ENCODE measurements around the gene TMEM38A. TPM values are rescaled to one million over a fixed set of nuclear protein-coding genes. Genes with fewer than 3 reads are reported as not detected.

Gene TMEM38A
- total RNA-seq, 1 donor from 2014 or later: 129 TPM

DNA sequence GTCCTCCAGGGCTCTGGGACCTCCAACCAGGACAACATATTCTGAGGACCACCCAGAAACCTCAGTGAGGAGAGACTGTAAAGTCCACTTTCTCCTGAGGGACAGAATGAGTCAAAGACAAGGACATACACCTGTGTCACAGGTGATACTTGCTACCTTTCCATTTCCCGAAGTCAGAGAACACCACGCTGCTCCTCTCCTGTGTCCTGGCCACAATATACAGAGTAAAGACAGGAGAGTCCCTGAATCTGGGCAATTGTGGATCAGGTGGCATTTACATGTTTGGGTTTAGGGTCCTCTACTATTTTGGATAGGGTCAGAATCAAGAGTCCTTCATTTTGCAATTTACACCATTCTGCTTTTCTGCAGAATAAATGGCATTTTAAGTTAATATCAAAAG, 37.9 kb upstream of the TMEM38A start:
- H3K36me3 ChIP-seq (ENCODE audit: control insufficient read depth in 3 of 3, insufficient read depth in 3 of 3, low read length in 3 of 3): peaks cover 0 to 12% (median 9%) of the 10 kb centered on the region in 3 donors
- peak overlapping the region in 2 of 3 donors; percentile 12 to 26 for H3K9ac ChIP-seq (ENCODE audit: low read depth in 1 of 3, low read length in 3 of 3)
- peaks cover 78 to 93% (median 78%) of the 10 kb centered on the region in 3 donors for H3K4me1 ChIP-seq (ENCODE audit: control insufficient read depth in 3 of 3, insufficient read depth in 3 of 3, low read length in 3 of 3)
- H3K4me3 ChIP-seq (ENCODE audit: low read length in 3 of 3): no peak overlapping the region
- H3K27ac ChIP-seq (ENCODE audit: low read depth, low read length): no peak overlapping the region
- H3K9me3 ChIP-seq (ENCODE audit: control insufficient read depth in 3 of 3, low read length in 3 of 3): no peaks in the 10 kb centered on the region
- no peaks in the 10 kb centered on the region for H3K27me3 ChIP-seq (ENCODE audit: control insufficient read depth in 3 of 3, insufficient read depth in 3 of 3, low read length in 3 of 3)

DNA sequence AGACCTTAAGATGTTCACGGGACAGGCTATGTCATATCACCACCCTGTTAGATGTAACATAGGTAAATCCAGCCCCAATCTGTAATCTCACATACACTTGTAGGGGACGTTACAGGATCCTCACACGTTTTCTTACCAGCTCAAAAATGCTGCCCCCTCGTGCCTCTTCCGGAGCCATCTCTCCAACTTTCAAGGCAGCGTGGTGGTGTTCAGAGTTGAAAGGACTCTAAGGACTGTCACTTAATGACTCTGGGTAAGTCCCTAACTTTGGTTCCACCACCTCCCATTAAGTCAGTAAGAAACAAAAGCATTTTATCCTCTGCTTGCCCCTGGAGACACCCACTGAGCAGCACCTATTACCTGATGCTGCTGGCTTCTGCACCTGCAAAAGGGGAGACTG, 37.4 kb upstream of the TMEM38A start:
- no peak overlapping the region for H3K4me3 ChIP-seq (ENCODE audit: low read length in 3 of 3)
- H3K9me3 ChIP-seq (ENCODE audit: control insufficient read depth in 3 of 3, low read length in 3 of 3): no peaks in the 10 kb centered on the region
- H3K36me3 ChIP-seq (ENCODE audit: control insufficient read depth in 3 of 3, insufficient read depth in 3 of 3, low read length in 3 of 3): peaks cover 0 to 12% (median 9%) of the 10 kb centered on the region in 3 donors
- H3K27ac ChIP-seq (ENCODE audit: low read depth, low read length): no peak overlapping the region
- H3K9ac ChIP-seq (ENCODE audit: low read depth in 1 of 3, low read length in 3 of 3): peak overlapping the region in 1 of 3 donors; percentile 4
- H3K4me1 ChIP-seq (ENCODE audit: control insufficient read depth in 3 of 3, insufficient read depth in 3 of 3, low read length in 3 of 3): peaks cover 73 to 88% (median 73%) of the 10 kb centered on the region in 3 donors
- H3K27me3 ChIP-seq (ENCODE audit: control insufficient read depth in 3 of 3, insufficient read depth in 3 of 3, low read length in 3 of 3): no peaks in the 10 kb centered on the region

DNA sequence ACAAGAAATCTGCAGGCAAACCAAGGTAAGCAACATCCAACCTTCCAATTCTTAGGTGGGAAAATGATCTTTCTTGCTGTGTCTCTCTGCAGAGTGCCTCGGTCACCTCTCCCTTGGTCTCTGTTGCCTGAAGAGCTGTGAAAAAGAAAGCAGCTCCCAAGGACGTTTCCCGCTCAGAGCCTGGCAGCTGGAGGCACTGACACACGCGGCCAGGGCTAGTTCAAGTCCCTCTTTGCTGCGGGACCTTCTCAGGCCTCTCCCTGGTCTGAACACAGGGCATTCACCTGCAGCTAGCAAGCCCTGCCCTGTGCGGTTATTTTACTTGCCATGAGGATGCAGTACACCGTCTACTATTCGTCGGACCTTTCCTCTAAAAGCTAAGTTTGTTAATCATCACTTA, 36.7 kb upstream of the TMEM38A start:
- Histone ChIP-seq H3K36me3 (ENCODE audit: control insufficient read depth in 3 of 3, insufficient read depth in 3 of 3, low read length in 3 of 3) (peaks cover 0 to 12% (median 9%) of the 10 kb centered on the region in 3 donors), H3K9me3 (ENCODE audit: control insufficient read depth in 3 of 3, low read length in 3 of 3) (no peaks in the 10 kb centered on the region), H3K9ac (ENCODE audit: low read depth in 1 of 3, low read length in 3 of 3) (peak overlapping the region in 1 of 3 donors; percentile 4), H3K4me1 (ENCODE audit: control insufficient read depth in 3 of 3, insufficient read depth in 3 of 3, low read length in 3 of 3) (peaks cover 70 to 85% (median 70%) of the 10 kb centered on the region in 3 donors), H3K27ac (ENCODE audit: low read depth, low read length) (no peak overlapping the region), H3K4me3 (ENCODE audit: low read length in 3 of 3) (no peak overlapping the region), H3K27me3 (ENCODE audit: control insufficient read depth in 3 of 3, insufficient read depth in 3 of 3, low read length in 3 of 3) (no peaks in the 10 kb centered on the region)

DNA sequence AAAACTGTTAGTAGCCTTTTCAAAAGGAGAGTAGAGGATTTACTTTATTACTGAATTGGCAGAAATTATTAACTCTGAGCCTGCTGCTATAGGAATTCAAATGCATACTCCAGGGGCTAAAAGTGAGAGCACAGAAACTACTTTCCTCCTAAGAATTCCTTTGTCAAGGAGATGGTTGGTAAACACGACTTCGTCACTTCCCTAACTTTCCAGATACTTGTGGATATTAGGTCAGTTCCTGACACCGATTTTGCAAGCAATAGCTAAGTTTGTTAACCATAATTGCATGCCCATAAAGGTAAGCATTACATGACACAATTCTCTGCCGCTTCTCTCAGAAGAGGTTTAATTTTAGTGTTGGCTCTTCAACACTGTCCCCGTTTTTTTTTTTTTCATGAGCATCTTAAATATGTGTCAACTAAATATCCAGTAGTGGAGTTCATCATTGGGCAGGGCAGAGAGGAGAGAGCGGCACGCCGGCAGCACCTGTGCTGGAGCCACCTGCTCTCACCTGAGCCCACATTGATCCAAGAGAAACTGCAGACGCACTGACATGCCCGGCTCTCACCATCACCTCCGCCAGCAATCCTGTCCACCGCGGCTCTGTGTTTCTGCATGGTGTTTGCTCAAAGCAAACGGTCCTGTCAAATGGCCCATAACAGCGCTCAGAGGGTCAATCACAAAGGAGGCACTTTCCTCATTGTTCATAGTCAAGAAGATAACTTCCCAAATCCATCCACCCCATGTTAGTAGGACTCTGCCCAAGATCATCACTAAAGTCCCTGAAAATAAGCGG, 35.6 kb upstream of the TMEM38A start:
- Histone ChIP-seq H3K4me3 (ENCODE audit: low read length in 3 of 3) (no peak overlapping the region), H3K4me1 (ENCODE audit: control insufficient read depth in 3 of 3, insufficient read depth in 3 of 3, low read length in 3 of 3) (peaks cover 66 to 83% (median 67%) of the 10 kb centered on the region in 3 donors), H3K27me3 (ENCODE audit: control insufficient read depth in 3 of 3, insufficient read depth in 3 of 3, low read length in 3 of 3) (no peaks in the 10 kb centered on the region), H3K9me3 (ENCODE audit: control insufficient read depth in 3 of 3, low read length in 3 of 3) (no peaks in the 10 kb centered on the region), H3K9ac (ENCODE audit: low read depth in 1 of 3, low read length in 3 of 3) (peak overlapping the region in 2 of 3 donors; percentile 5 to 48), H3K36me3 (ENCODE audit: control insufficient read depth in 3 of 3, insufficient read depth in 3 of 3, low read length in 3 of 3) (peaks cover 0 to 12% (median 9%) of the 10 kb centered on the region in 3 donors), H3K27ac (ENCODE audit: low read depth, low read length) (no peak overlapping the region)

DNA sequence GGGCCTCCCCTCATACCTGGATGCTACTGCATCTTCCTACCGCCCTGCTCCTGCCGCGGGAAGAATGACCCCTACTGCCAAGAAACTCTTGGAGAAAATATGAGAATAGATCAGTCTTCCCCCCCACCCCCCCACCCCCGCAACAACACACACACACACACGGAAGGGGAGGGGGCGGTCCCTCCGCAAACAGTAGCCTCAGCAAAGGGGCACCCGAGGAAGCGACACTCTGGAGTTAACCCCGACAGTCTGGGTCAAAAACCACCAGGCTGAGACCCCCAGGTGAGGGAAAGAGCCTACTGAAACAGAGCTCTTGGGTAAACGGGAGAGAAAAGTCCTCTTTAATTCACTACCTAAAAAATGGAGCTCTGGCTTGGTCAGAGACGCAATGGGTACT, 34.1 kb upstream of the TMEM38A start:
- no peaks in the 10 kb centered on the region for H3K27me3 ChIP-seq (ENCODE audit: control insufficient read depth in 3 of 3, insufficient read depth in 3 of 3, low read length in 3 of 3)
- H3K27ac ChIP-seq (ENCODE audit: low read depth, low read length): peak overlapping the region; percentile 95
- H3K36me3 ChIP-seq (ENCODE audit: control insufficient read depth in 3 of 3, insufficient read depth in 3 of 3, low read length in 3 of 3): peaks cover 0 to 22% (median 15%) of the 10 kb centered on the region in 3 donors
- peak overlapping the region; percentile 89 to 90 (median 89) for H3K4me3 ChIP-seq (ENCODE audit: low read length in 3 of 3)
- H3K4me1 ChIP-seq (ENCODE audit: control insufficient read depth in 3 of 3, insufficient read depth in 3 of 3, low read length in 3 of 3): peaks cover 53 to 69% (median 54%) of the 10 kb centered on the region in 3 donors
- H3K9ac ChIP-seq (ENCODE audit: low read depth in 1 of 3, low read length in 3 of 3): peak overlapping the region; percentile 96 to 97 (median 97)
- no peaks in the 10 kb centered on the region for H3K9me3 ChIP-seq (ENCODE audit: control insufficient read depth in 3 of 3, low read length in 3 of 3)

DNA sequence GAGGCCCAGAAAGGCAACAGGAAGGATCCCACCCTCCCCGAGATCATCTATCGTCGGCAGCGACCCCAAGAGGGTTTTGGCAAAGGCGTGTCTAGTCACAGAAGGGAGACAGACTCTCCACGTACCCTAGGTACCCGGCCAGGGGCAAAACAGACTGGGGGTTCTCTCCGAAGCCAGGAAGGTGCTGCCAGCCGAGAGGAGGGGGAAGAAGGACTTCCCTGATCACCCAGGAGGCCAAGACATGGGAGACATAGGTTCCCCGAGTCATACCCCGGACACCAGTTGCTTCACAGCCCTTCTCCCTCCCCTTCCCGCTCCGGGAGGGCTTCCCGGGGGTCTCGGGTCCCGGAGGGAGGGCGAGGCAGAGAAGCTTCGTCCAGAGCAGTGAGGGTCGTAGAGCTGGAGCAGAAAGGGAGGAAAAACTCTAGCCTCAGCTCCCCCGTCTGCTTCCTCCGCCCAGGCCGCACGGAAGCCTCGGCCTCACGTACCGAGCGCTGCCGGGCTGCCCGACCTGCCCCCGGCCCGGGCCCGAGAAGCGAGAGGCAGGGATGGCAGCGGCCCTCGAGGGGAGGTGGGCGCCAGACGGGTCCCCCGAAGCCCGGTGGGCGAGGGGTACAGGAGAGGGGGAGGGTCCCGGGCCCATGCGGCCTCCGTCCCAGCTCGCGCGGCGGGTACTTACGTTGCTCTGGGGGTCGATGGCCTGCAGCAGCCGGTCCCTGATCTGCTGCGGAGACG, 33.6 kb upstream of the TMEM38A start:
- Histone ChIP-seq H3K4me1 (ENCODE audit: control insufficient read depth in 3 of 3, insufficient read depth in 3 of 3, low read length in 3 of 3) (peaks cover 47 to 63% (median 48%) of the 10 kb centered on the region in 3 donors), H3K36me3 (ENCODE audit: control insufficient read depth in 3 of 3, insufficient read depth in 3 of 3, low read length in 3 of 3) (peaks cover 0 to 22% (median 15%) of the 10 kb centered on the region in 3 donors), H3K4me3 (ENCODE audit: low read length in 3 of 3) (peak overlapping the region; percentile 89 to 90 (median 89)), H3K27me3 (ENCODE audit: control insufficient read depth in 3 of 3, insufficient read depth in 3 of 3, low read length in 3 of 3) (no peaks in the 10 kb centered on the region), H3K27ac (ENCODE audit: low read depth, low read length) (peak overlapping the region; percentile 95), H3K9ac (ENCODE audit: low read depth in 1 of 3, low read length in 3 of 3) (peak overlapping the region; percentile 96 to 97 (median 97)), H3K9me3 (ENCODE audit: control insufficient read depth in 3 of 3, low read length in 3 of 3) (no peaks in the 10 kb centered on the region)

DNA sequence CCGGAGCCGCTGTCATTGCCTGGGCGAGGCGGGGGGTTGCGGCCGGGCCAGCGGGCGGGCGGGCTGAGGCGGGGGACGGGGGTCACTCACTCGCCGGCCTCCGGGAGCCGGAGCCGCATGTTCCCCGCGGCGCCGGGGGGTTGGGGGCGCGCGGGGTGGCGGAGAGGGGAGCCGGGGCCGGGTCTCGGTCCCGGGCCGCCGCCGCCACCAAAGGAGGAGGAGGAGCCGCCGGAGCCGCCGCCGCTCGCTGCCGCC, 33.1 kb upstream of the TMEM38A start:
- peak overlapping the region; percentile 95 for H3K27ac ChIP-seq (ENCODE audit: low read depth, low read length)
- H3K27me3 ChIP-seq (ENCODE audit: control insufficient read depth in 3 of 3, insufficient read depth in 3 of 3, low read length in 3 of 3): no peaks in the 10 kb centered on the region
- H3K9ac ChIP-seq (ENCODE audit: low read depth in 1 of 3, low read length in 3 of 3): peak overlapping the region; percentile 96 to 97 (median 97)
- peak overlapping the region; percentile 89 to 90 (median 89) for H3K4me3 ChIP-seq (ENCODE audit: low read length in 3 of 3)
- peaks cover 0 to 25% (median 18%) of the 10 kb centered on the region in 3 donors for H3K36me3 ChIP-seq (ENCODE audit: control insufficient read depth in 3 of 3, insufficient read depth in 3 of 3, low read length in 3 of 3)
- H3K4me1 ChIP-seq (ENCODE audit: control insufficient read depth in 3 of 3, insufficient read depth in 3 of 3, low read length in 3 of 3): peaks cover 43 to 58% (median 44%) of the 10 kb centered on the region in 3 donors
- H3K9me3 ChIP-seq (ENCODE audit: control insufficient read depth in 3 of 3, low read length in 3 of 3): no peaks in the 10 kb centered on the region

DNA sequence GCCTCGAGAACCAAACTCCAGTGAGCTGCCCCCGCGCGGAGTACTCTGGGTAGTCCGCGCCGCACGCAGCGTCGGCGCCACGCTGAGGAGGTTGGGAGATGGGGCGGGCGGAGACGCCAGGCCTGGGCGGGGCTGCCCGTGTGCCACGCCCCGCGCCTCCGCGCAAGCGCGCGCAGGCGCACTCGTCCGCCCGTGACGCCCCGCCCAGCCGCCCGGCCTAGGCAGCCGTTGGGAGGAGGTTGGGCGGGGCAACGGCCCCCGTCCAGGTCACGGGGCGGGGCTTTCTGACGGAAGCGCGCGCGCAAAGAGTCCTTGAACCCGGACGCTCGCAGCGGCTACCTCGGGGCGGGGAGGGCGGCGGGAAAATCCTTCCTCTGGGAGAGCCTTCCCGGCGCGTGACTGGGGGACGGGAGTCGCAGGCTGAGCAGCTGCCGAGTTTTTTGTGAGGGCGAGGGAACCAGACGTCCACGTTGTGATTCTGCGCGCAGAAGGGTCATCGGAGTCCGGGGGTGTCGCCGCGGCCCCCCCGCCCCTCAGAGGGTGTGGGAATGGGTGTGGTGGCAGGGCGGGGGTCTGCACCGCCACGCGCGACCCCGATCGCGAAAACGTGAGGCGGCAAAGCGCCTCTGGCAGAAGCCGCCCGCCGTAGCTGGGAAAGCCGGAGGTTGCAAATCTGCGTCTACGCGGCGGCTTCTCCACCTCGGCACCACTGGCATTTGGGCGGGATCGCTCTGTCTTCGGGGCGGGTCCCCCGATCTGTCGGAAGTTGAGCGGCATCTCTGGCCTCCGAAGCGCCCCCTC, 32.6 kb upstream of the TMEM38A start, which contains the start of gene MED26:
Gene MED26, minus strand, starts transcription at position 22 of the 801 bp plus-strand sequence. CDS start 261 bp downstream, outside the sequence.
- H3K4me1 ChIP-seq (ENCODE audit: control insufficient read depth in 3 of 3, insufficient read depth in 3 of 3, low read length in 3 of 3): peaks cover 40 to 53% (median 41%) of the 10 kb centered on the region in 3 donors
- peak within 1 kb of the TSS; percentile 96 to 97 (median 97) for H3K9ac ChIP-seq (ENCODE audit: low read depth in 1 of 3, low read length in 3 of 3)
- H3K9me3 ChIP-seq (ENCODE audit: control insufficient read depth in 3 of 3, low read length in 3 of 3): no peaks in the 10 kb centered on the region
- peak within 1 kb of the TSS; percentile 89 to 90 (median 89) for H3K4me3 ChIP-seq (ENCODE audit: low read length in 3 of 3)
- H3K36me3 ChIP-seq (ENCODE audit: control insufficient read depth in 3 of 3, insufficient read depth in 3 of 3, low read length in 3 of 3): peaks cover 0 to 26% (median 15%) of the 10 kb centered on the region in 3 donors
- H3K27ac ChIP-seq (ENCODE audit: low read depth, low read length): peak within 1 kb of the TSS; percentile 95
- no peaks in the 10 kb centered on the region for H3K27me3 ChIP-seq (ENCODE audit: control insufficient read depth in 3 of 3, insufficient read depth in 3 of 3, low read length in 3 of 3)

DNA sequence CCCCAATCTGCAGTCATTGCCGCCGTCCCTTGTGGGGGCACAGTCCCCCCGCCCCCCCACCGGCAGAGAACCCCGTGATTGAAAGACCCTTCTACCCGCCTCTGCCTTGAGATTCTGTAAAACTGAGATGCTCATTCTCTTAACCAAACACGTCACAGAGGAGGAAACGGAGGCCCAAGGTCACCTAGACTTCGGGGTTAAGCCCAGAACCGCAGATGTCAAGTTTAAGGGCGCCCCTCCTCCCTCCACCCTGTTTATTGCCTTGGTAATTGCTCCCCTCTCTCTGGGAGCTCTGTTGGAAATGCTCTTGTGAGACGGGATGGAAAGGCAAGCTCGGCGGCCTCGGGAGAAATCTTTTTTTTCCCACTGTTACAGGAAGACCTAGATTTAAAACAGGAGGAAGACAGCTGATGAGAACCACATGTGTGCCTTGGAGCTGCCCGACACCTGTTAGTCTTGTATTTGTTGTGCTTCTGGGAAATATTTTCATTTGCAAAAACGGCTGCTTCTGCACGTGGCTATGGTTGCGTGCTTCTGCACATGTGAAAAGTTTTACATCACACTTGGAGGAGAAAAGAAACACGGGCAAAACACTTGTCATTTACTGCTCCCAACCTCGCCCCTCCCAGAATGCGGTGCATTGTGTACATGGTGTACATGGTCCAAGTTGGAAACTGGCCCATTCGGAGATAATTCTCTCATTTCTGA, 31.8 kb upstream of the TMEM38A start:
- no peaks in the 10 kb centered on the region for H3K27me3 ChIP-seq (ENCODE audit: control insufficient read depth in 3 of 3, insufficient read depth in 3 of 3, low read length in 3 of 3)
- H3K4me1 ChIP-seq (ENCODE audit: control insufficient read depth in 3 of 3, insufficient read depth in 3 of 3, low read length in 3 of 3): peaks cover 38 to 46% (median 40%) of the 10 kb centered on the region in 3 donors
- peaks cover 0 to 18% (median 16%) of the 10 kb centered on the region in 3 donors for H3K36me3 ChIP-seq (ENCODE audit: control insufficient read depth in 3 of 3, insufficient read depth in 3 of 3, low read length in 3 of 3)
- H3K9ac ChIP-seq (ENCODE audit: low read depth in 1 of 3, low read length in 3 of 3): peak overlapping the region; percentile 84 to 94 (median 93)
- H3K27ac ChIP-seq (ENCODE audit: low read depth, low read length): peak overlapping the region; percentile 95
- no peaks in the 10 kb centered on the region for H3K9me3 ChIP-seq (ENCODE audit: control insufficient read depth in 3 of 3, low read length in 3 of 3)
- peak overlapping the region; percentile 78 to 87 (median 83) for H3K4me3 ChIP-seq (ENCODE audit: low read length in 3 of 3)

Data from skeletal muscle tissue (tissue), 4 donors.